HG03097 (cell line): Measurements from ENCODE around the gene PTPRU.

Experiments used
- ATAC-seq: cut with Tn5 transposase; IDR thresholded peaks from one replicate; pipeline ENCODE4 v1.9.1; 2021; ENCODE audit not compliant: unreplicated experiment, low FRiP score

The PTPRU gene

GRCh38 chr1:29354511-29355098 is 118.3 kb downstream of the PTPRU start:
- no peak for ATAC-seq

DNA sequence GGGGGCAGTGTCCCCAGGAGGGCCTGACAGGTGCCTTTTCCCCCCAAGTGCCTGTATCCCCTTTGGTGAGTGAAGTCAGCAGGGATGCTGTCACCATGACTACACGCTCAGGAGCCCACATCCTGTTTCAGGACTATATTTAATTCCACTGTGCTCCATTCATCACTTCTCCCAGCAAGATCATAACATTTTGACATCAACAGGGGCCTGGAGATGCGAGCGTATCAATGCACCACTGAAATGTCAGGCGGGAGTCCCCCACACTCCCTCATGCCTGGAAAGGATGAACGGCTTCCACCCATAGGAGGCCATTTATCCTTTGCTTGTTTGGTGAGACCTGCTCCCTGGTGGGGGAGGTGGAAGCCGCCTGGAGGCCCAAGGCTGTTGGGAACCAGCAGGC is 119.1 kb downstream of the PTPRU start:
- ATAC-seq: no peak

DNA sequence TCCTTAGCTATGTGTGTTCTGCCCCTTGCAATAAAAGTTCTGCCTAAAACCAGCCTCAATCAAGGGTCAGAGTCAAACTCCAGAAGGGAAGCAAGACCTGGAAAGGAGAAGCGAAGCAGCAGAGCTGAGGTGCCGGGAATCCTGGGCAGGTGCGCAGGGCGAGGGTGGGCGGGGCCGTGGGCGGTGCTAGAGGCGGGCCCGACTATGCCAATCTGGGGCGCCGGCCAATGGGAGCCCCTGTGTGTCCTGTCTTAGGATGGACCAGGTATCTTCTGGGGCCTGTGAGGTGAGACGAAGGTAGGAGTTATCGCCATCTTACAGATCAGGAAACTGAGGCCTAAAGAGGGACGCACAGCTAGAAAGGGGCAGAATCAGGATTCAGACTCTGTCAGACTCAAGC is 120.3 kb downstream of the PTPRU start:
- no peak for ATAC-seq

DNA sequence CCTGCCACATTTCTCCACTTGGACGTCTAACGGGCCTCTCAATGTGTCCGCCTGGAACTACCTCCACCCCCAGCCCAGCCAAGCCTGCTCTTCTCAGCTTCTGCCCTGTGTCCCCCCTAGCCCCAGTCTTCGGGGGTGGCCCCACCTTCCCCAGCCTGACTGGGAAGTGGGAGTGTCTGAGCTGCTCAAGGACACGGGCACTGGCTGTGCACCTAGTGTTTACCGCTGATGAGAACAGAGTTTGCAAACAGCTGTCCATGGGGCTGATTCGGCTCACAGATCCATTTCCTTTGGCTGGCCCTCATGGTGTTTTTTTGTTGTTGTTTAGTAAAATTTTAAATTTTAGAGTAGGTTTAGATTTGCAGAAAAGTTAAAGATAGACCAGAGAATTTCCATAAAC is 121.1 kb downstream of the PTPRU start:
- ATAC-seq: no peak

GRCh38 chr1:29358183-29358582 is 121.9 kb downstream of the PTPRU start:
- no peak for ATAC-seq

GRCh38 chr1:29360768-29361167 is 124.4 kb downstream of the PTPRU start:
- ATAC-seq: no peak

GRCh38 chr1:29361686-29362085 is 125.4 kb downstream of the PTPRU start:
- no peak for ATAC-seq

GRCh38 chr1:29362116-29362515 is 125.8 kb downstream of the PTPRU start:
- no peak for ATAC-seq

DNA sequence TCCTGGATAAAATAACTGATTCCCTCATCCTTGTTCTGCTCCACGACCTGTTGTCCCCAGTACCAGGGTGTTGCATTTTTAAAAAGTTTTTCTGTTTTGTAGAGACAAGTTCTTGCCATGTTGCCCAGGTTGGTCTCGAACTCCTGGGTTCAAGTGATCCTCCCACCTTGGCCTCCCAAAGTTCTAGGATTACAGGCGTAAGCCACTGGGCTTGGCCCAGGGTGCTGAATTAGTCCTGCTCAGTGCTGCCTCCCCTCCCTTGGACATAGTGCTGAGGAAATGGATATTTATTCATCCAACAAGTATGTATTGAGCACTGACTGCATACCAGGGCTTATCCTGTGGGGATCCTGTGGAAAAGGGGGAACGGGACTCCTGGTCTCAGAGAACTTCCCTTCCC is 126.4 kb downstream of the PTPRU start:
- no peak for ATAC-seq

GRCh38 chr1:29363536-29363935 is 127.2 kb downstream of the PTPRU start:
- no peak for ATAC-seq

GRCh38 chr1:29364101-29364678 is 127.9 kb downstream of the PTPRU start:
- ATAC-seq: no peak

DNA sequence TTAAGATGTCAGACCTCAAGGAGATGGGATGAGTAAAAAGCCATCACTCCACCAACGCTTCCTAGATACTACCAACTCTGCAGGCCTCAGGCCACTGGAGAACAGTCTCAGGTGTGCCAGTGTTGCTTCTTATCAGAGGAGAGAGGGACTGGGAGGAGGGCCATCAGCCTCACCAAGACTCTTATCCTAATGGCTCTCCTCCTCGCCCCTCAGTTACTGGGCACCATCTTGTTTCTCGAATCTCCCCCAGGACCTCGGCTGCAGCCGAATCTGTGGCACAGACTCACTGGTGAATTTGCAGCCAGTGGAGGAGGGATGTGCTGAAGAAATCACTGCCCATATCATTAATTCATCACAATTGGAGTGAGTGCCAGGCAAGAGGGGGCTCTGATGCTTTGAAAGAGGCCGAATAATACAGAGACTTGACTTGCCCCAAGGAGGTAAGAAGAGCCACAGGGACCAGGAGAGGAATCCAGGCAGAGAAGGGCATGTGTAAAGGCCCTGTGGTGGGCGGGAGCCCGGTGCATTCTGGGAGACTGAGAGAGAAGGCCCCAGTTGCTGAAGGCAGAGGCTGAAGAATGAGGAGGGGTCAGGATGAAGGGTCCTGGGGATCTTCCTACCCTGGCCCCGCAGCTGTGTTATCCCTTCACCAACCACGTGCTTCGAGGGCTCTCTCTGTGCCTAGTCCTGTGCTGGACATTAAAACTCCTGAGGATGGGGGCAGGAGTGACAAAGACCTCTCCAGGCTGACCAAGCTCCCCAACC is 129.8 kb downstream of the PTPRU start:
- no peak for ATAC-seq

DNA sequence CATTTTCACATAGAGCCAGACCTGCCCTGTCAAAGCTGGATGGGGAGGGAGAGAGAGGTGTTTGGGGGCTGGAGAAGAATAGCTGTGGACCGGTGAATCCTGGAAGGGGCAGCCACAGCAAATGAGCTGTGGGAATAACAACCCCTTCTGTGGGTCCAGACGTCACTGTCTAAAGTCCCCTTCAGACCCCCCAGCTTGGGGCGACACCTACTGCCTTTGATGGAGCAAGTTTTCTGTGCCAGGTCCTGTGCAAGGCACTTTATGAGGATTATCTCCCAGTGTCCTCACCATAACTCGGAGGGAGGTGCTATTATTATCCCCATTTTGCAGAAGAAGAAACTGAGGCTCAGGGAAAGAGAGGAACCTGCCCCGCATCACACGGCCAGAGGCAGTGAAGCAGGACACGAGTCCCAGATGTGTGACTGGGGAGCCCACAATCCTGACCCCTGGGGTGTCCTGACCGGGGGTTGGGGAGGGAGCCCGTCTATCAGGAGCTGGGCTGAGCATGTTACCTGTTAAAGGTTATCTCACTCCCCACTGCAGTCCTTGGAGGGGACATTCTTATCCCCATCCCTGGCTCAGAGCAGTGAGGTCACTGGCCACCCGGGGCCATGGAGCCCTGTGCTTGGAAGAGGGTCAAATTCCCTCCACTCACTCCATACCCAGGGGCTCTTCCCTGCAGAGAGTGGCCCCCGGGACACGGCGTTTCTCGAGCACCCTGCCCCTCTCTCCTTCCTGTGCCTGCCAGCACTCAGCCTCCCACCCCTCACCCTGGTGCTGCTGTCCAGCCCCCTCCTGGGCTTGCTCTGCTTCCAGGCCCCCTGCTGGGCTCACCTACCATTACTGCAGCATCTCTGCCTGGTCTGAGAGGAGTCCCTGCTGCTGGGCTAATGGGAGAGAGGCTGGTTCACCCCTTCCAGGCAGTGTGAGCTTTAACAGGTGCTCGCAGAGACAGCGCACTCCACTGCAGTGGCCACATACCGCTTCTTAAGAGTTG is 132.9 kb downstream of the PTPRU start:
- no peak for ATAC-seq

DNA sequence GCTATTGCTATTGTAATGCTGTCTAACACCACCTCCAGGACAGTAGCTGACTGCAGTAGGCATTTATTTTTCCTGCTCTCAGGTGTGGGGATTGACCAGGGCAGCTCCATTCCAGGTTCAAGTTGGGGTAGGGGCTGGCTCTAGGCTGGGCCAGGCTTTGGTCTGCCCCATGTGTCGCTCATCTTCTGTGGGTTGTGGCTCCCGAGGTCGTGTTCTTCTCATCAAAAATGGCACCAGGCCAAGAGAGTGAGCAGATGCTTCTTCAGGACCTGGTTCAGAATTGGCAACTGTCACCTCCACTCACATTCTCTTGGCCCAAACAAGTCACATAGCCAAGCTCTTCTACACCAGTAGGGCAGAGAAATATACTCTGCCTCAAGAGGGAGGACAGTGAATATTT is 133.7 kb downstream of the PTPRU start:
- no peak for ATAC-seq

DNA sequence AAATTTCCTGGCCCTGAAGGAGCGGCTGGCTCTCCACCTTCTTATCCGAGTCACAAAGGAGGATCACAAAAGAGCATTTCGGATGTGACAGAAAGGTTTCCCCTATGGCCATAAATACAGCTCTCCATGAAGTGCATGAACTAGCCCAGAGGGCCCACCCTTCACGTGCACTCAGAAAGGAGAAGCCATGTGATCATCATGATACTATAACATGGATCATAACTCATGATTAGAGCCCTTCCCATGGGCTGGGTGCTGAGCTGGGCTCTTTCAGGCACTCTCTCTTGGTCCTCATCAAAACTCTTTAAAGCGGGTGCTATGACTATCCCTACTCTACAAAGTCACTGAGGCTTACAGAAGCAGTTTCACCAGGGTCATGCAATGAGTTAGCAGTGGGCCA is 135.0 kb downstream of the PTPRU start:
- no peak for ATAC-seq

DNA sequence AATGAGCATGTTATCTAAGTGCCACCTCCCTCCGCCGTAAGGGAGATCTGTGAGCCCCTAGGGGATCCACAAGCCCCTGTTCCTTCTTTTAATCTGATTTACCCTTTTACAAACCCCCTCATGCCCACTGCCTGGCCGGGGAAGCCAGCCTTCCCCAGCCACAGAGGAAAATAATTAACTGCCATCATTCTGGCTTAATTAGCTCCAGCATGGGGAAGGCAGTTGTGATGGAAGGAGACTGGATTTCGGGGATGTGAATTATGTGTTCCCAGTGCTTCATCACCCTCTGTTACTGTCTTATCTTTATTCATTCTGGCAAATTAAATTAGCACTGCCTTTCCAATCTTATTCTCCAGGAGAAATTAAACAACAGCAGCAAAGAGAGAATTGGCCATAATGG is 135.8 kb downstream of the PTPRU start:
- ATAC-seq: no peak
